Right lobe of liver (tissue), 4 donors: ENCODE data around the gene MARK3.

Experiments
- CTCF ChIP-seq, 4 donors: fragments of 200-600 bp in 3 of 4; fragments of 450-650 bp in 1 of 4; IDR thresholded peaks; one replicate each; pipeline versions ENCODE4 v1.5.1 to v1.8.0; 2016 to 2022; ENCODE audit warnings: antibody characterized with exemption in 4 of 4, mild to moderate bottlenecking in 2 of 4
- POLR2A ChIP-seq: fragments of 450-650 bp; IDR thresholded peaks from one replicate; pipeline ENCODE4 v1.6.1; 2017; ENCODE audit warnings: antibody characterized with exemption, mild to moderate bottlenecking
- donor health status: DM: no; HTN: no; CAD: no.
- donor health status: DM: no; HTN: no; CAD: no.
- donor health status: DM: no; HTN: yes; CAD: no.

GRCh38 chr14:103547455-103547940, 162.3 kb downstream of the MARK3 start:
- TF ChIP-seq CTCF (IDR thresholded peaks at IDR 0.05), result no peak
- TF ChIP-seq POLR2A, result no peak
